ENCODE measurements around the gene URI1.

Gene URI1

DNA sequence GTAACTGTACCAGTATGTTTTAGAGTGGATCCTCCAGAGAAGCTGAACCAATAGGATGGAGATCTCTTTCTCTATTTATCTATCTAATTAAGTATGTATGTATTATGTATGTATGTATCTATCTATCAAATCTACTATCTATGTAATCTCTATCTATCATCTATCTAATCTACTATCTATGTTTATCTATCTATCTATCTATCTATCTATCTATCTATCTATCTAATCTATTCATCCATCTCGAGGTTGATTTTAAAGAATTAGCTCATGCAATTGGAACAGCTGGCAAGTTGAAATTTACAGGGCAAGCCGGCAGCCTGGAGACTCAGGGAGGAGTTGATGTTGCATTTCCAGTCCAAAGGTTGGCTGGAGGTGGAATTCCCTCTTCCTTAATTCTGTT, 112.2 kb downstream of the URI1 start:
- Histone ChIP-seq H3K9me3 (ENCODE audit: insufficient read depth, low read length, severe bottlenecking) (no peaks in the 10 kb centered on the region), H3K27me3 (ENCODE audit: insufficient read depth, low read length, poor library complexity) (no peaks in the 10 kb centered on the region), H3K9ac (ENCODE audit: low read depth, low read length) (no peak overlapping the region), H4K20me1 (ENCODE audit: insufficient read depth, low read length) (0 out of 2 replicates have a peak, but pooled peaks cover 5% of the 10 kb centered on the region), H3K4me1 (ENCODE audit: insufficient read depth, low read length) (no peaks in the 10 kb centered on the region), H2AFZ (ENCODE audit: low read depth, low read length) (no peak overlapping the region), H3K36me3 (ENCODE audit: insufficient read depth, low read length) (no peaks in the 10 kb centered on the region), H3K79me2 (ENCODE audit: insufficient read depth, low read length) (no peaks in the 10 kb centered on the region), H3K4me2 (ENCODE audit: insufficient read depth, low read length) (no peak overlapping the region), H3K4me3 (ENCODE audit: low read depth in 1 of 2, low read length in 2 of 2) (no peak overlapping the region), H3K27ac (ENCODE audit: low read length) (no peak overlapping the region)
- TF ChIP-seq EZH2 (IDR thresholded peaks at IDR 0.05; ENCODE audit: borderline replicate concordance, low read depth, low read length, severe bottlenecking), result no peak
- TF ChIP-seq, protein P1, sequence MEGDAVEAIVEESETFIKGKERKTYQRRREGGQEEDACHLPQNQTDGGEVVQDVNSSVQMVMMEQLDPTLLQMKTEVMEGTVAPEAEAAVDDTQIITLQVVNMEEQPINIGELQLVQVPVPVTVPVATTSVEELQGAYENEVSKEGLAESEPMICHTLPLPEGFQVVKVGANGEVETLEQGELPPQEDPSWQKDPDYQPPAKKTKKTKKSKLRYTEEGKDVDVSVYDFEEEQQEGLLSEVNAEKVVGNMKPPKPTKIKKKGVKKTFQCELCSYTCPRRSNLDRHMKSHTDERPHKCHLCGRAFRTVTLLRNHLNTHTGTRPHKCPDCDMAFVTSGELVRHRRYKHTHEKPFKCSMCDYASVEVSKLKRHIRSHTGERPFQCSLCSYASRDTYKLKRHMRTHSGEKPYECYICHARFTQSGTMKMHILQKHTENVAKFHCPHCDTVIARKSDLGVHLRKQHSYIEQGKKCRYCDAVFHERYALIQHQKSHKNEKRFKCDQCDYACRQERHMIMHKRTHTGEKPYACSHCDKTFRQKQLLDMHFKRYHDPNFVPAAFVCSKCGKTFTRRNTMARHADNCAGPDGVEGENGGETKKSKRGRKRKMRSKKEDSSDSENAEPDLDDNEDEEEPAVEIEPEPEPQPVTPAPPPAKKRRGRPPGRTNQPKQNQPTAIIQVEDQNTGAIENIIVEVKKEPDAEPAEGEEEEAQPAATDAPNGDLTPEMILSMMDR (IDR thresholded peaks at IDR 0.05; ENCODE audit: borderline replicate concordance, extremely low read depth, low read length, poor library complexity, severe bottlenecking), result no peak
- ATAC-seq (ENCODE audit: insufficient read depth, low read depth) (no peak), DNase-seq (no peak)

DNA sequence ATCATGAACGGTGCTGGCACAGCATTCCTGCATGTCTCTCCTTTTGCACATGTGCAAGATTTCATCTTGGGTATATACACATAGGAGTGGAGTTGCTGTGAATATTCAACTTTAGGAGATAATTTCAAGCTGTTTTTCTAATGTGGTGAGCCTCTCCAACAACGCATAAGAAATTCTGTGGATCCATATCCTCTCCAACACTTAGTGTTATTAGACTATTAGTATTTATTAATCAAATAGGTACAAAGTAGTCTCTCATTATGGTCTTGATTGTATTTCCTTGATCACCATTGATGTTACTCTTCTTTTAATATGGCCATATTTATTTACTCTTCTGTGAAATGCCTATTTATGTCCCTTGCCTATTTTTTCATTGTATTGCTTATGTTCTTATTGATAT, 114.5 kb downstream of the URI1 start:
- Histone ChIP-seq H3K4me1 (ENCODE audit: insufficient read depth, low read length) (no peaks in the 10 kb centered on the region), H3K79me2 (ENCODE audit: insufficient read depth, low read length) (no peaks in the 10 kb centered on the region), H3K9me3 (ENCODE audit: insufficient read depth, low read length, severe bottlenecking) (no peaks in the 10 kb centered on the region), H3K4me3 (ENCODE audit: low read depth in 1 of 2, low read length in 2 of 2) (no peak overlapping the region), H3K27me3 (ENCODE audit: insufficient read depth, low read length, poor library complexity) (no peaks in the 10 kb centered on the region), H4K20me1 (ENCODE audit: insufficient read depth, low read length) (no peaks in the 10 kb centered on the region), H2AFZ (ENCODE audit: low read depth, low read length) (no peak overlapping the region), H3K27ac (ENCODE audit: low read length) (no peak overlapping the region), H3K9ac (ENCODE audit: low read depth, low read length) (no peak overlapping the region), H3K4me2 (ENCODE audit: insufficient read depth, low read length) (no peak overlapping the region), H3K36me3 (ENCODE audit: insufficient read depth, low read length) (no peaks in the 10 kb centered on the region)
- ATAC-seq (ENCODE audit: insufficient read depth, low read depth) (no peak), DNase-seq (no peak)
- TF ChIP-seq, protein P1 (IDR thresholded peaks at IDR 0.05; ENCODE audit: borderline replicate concordance, extremely low read depth, low read length, poor library complexity, severe bottlenecking), result no peak
- TF ChIP-seq EZH2 (IDR thresholded peaks at IDR 0.05; ENCODE audit: borderline replicate concordance, low read depth, low read length, severe bottlenecking), result no peak

DNA sequence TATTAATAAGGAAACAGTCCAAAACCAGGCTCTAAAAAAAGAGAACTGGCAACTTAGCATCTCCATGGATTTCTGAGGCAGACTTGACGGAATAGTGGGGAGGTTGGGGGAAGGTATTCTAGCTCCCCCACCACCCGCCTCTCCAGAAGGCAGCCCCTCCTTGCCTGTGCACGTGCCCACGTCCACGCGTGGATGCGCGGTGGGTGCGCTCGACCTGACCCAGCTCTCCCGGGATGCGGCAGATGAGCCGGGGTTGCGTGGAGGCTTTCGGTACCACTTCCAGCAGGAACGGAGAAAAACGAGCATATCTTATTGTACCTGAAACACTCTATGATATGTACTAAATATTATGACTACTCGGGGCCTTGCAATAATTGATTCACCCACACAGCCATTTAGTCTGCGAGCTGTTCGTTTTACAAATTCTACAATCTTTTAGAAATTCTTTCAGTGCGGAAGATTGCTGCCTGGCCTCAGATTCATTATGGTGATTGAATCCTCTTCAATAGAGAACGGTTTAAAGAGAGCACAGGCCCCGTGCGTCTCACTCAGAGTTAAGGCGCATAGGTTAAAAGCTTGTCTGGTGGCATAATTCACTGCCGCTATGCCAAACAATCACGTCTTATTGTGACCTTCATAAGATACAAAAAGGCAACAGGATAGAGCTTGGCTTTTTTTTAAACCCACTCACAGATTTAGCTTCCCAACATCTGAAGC, 117.9 kb downstream of the URI1 start:
- no peak overlapping the region for H3K9ac ChIP-seq (ENCODE audit: low read depth, low read length)
- H4K20me1 ChIP-seq (ENCODE audit: insufficient read depth, low read length), result no peaks in the 10 kb centered on the region
- TF ChIP-seq EZH2 (IDR thresholded peaks at IDR 0.05; ENCODE audit: borderline replicate concordance, low read depth, low read length, severe bottlenecking), result no peak
- TF ChIP-seq, protein P1 (IDR thresholded peaks at IDR 0.05; ENCODE audit: borderline replicate concordance, extremely low read depth, low read length, poor library complexity, severe bottlenecking), result no peak
- no peak for DNase-seq
- no peak overlapping the region for H3K4me3 ChIP-seq (ENCODE audit: low read depth in 1 of 2, low read length in 2 of 2)
- no peak overlapping the region for H3K4me2 ChIP-seq (ENCODE audit: insufficient read depth, low read length)
- H3K27ac ChIP-seq (ENCODE audit: low read length), result no peak overlapping the region
- H3K36me3 ChIP-seq (ENCODE audit: insufficient read depth, low read length), result no peaks in the 10 kb centered on the region
- no peaks in the 10 kb centered on the region for H3K27me3 ChIP-seq (ENCODE audit: insufficient read depth, low read length, poor library complexity)
- no peaks in the 10 kb centered on the region for H3K79me2 ChIP-seq (ENCODE audit: insufficient read depth, low read length)
- no peaks in the 10 kb centered on the region for H3K9me3 ChIP-seq (ENCODE audit: insufficient read depth, low read length, severe bottlenecking)
- H3K4me1 ChIP-seq (ENCODE audit: insufficient read depth, low read length), result no peaks in the 10 kb centered on the region
- H2AFZ ChIP-seq (ENCODE audit: low read depth, low read length), result no peak overlapping the region
- no peak for ATAC-seq (ENCODE audit: insufficient read depth, low read depth)
